Central memory CD4-positive, alpha-beta T cell (primary cell): Measurements from ENCODE around the gene UROD.
"Not testable (repeated sequence)": the region's sequence is repeated elsewhere in the genome, so short reads cannot be mapped to it uniquely, and the experiment has no call there.

Source experiments
- DNase-seq: peaks from one replicate; pipeline ENCODE4 v3.0.0; 2022
- total RNA-seq, 3 experiments: gene quantifications; one replicate each; lab custom pipeline; 2026; lab: John Stamatoyannopoulos, UW

Gene UROD
- total RNA-seq = 27.8 to 51.9 (median 37.3) reads per million in 3 experiments

- DNase-seq = peak; percentile 89
Observed at GRCh38 chr1:45011837-45012638, at the start of gene UROD. TSS of gene UROD (plus strand) at chr1:45012254. CDS start at chr1:45012266, 12 bp downstream.

DNA sequence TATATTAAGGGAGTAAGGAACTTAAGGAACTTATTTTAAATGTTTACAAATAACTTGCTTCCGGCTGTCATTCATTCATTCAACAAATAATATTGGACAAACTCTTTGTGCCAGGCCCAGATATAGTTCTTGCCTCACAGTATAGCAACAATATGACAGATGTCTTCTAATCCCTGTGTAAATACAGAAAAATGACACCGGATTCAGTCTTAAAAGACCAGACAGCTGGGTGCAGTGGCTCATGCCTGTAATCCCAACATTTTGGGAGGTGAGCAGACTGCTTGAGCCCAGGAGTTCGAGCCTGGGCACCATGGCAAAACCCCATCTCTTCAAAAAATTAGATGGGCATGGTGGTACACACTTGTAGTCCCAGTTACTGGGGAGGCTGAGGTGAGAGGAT is 49.3 kb upstream of the UROD start:
- no peak for DNase-seq

- no peak for DNase-seq
Observed at GRCh38 chr1:44964396-44964795, 47.7 kb upstream of the UROD start.

DNA sequence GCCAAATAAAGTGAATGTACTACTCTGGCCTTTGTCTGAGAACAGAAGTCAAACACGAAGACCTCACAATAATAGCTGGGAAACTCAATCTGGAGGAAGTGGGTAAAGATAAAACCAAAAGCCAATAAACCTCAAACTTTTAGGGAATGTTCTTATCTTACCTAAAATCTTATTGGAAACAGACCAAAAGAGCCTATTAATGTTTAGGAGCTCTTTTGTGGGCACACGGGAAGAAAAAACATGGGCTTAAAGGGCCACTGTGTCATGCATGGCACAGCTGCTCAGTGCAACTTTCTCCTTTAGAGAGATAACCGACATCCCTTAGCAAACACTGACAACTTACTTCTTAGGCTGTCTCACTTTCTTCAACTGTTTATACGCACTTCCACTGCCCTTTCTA is 41.7 kb upstream of the UROD start:
- DNase-seq = no peak

GRCh38 chr1:44973645-44974044 is 38.4 kb upstream of the UROD start:
- DNase-seq = no peak

- DNase-seq = no peak
Observed at GRCh38 chr1:44976252-44976651, 35.8 kb upstream of the UROD start.

DNA sequence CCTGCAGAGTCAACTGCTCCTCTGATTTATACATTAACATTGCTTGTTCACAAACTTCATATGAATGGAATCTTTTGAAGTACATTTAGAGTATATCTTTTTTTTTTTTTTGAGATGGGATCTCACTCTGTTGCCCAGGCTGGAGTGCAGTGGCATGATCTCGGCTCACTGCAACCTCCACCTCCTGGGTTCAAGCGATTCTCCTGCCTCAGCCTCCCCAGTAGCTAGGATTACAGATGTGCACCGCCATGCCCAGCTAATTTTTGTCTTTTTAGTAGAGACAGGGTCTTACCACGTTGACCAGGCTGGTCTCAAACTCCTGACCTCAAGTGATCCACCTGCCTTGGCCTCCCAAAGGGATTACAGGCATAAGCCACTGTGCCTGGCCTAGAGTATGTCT is 34.7 kb upstream of the UROD start:
- not testable (repeated sequence) for DNase-seq

DNA sequence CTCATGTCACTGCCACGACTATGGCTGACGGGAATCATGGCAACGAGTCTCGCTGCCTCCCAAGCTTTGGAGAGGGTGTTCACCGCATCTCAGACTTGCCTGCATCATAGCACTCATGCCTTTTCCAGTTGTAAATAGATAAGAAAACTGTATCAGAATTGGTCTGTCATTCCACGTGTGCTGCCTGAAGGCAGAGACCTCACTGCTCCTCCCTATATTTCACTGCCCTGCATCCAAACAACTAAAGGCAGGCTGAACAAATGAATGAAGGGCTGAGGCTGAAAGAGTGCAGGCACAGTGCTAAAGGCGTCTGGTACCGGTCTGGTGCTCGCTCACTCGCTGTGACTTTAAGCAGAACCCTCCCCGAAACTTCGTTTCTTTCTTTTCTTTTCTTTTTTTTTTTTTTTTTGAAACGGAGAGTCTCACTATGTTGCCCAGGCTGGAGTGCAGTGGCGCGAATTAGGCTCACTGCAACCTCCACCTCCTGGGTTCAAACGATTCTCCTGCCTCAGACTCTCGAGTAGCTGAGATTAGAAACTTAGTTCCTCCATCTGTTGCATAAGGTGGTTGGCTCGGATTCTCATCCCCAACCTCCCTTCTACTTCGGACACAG is 26.2 kb upstream of the UROD start:
- no peak for DNase-seq

- DNase-seq = no peak
Observed at GRCh38 chr1:44988531-44989156, 23.4 kb upstream of the UROD start.

GRCh38 chr1:44994309-44994898 is 17.6 kb upstream of the UROD start:
- DNase-seq = no peak

DNA sequence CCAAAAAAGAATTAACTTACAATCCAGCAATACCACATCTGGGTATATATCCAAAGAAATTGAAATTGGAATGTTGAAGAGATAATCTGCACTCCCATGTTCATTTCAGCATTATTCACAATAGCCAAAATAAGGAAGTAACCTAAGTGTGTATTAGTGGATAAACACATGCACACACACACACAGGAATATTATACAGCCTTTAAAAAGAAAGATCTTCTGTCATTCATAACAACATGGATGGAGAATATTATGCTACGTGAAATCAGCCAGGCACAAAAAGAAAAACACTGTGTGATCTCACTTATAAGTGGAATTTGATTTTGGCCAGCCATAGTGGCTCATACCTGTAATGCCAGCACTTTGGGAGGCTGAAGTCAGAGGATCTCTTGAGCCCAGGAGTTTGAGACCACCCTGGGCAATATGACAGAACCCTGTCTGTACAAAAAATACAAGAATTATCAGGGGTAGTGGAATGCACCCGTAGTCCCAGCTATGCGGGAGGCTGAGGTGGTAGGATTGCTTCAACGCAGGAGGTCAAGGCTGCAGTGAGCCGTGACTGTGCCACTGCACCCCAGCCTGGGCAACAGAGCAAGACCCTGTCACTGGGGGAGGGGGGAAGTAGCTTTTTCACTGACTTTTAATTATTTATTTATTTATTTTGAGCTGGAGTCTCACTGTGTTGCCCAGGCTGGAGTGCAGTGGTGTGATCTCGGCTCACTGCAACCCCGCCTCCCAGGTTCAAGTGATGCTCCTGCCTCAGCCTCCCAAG is 16.4 kb upstream of the UROD start:
- DNase-seq = no peak

GRCh38 chr1:44999232-44999631 is 12.8 kb upstream of the UROD start:
- DNase-seq = no peak

- DNase-seq = no peak
Observed at GRCh38 chr1:45001011-45001481, 11.0 kb upstream of the UROD start.

DNA sequence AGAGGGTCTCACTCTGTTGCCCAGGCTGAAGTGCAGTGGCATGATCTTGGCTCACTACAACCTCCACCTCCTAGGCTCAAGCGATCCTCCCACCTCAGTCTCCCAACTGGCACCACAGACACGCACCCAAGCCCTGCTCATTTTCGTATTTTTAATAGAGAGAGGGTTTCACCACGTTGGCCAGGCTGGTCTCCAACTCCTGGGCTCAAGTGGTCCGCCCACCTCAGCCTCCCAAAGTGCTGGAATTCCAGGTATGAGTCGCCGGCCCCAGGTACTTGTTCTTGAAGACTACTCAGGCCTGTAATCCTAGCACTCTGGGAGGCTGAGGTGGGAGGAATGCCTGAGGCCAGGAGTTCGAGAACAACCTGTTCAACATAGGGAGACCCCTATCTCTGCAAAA is 10.5 kb upstream of the UROD start:
- DNase-seq = not testable (repeated sequence)

DNA sequence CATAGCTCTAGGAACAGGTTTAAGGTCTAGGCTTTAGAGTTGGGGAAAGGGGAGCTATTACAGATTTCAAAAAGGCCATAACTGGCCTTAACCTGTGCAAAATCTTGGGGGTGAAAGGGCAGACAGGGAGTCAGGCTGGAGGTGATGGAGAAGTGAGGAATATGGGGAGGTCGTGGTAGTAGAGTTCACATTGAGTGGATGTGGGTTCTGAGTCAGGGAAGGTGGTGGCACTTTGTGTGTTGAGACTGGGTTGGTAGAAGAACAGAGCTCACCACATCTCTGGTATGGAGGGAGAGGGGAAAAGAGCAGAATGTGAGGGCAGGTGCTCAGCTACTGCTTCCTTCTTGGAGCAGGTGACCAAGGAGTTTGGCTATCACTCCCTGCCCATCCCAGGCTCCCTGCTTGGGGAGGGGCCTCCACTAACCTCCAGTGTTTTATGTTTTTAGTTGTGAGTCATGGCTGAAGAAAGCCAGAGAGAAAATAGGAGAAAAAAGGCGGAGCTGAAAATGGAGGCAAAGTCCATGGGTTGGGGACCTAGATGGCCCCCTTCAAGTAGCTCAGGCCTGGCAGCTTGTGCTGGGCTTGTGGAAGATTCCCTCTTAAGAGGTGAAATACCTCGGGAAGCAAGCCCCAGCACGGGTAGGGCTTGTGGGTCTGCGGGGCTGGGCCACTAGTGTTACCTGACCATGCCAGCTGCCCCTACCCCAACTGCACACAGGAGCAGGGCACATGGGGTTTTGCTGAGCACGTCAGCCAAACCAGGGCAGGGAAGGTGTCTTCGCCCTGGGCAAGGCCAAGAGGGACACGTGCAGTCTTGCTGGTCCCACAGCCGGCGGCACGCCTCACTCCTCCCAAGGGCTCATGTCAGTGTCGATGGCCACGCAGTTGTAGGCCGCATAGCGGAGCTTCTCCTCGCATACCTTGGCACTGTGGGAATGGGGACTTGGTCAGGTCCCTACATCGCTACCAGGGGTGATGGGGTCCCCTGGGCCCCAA is 9.1 kb upstream of the UROD start:
- no peak for DNase-seq

- DNase-seq = no peak
Observed at GRCh38 chr1:45003741-45004140, 8.3 kb upstream of the UROD start.

DNA sequence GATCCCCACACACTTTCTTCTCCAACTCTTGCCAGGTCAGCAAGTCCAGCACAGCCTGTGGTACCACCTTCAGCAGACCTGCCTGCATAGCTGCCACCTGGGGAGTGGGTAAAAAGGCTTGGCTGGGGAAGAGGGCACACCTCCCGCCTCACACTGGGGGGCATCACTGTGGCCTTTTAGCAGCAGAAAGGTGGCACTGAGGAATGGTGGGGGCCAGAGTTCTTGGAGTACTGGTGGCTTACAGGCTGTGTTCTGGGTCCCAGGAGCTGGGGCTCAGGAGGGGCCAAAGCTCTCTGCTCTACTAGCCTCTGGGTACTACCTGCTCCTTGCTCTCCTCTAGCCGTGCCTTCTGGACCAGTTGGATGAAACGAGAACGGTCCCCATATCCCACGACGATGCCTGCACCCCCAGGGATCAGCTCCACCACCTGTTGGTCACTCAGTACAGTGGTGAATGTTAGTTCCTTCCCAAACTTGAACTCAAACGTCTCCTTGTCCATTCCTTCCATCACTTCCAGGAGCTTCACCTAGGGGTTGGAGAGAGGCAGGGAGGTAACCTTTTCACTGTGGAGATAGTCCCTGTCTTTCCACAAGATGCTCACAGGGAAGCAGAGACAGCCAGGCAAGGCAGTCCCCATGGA is 7.7 kb upstream of the UROD start:
- DNase-seq = no peak

DNA sequence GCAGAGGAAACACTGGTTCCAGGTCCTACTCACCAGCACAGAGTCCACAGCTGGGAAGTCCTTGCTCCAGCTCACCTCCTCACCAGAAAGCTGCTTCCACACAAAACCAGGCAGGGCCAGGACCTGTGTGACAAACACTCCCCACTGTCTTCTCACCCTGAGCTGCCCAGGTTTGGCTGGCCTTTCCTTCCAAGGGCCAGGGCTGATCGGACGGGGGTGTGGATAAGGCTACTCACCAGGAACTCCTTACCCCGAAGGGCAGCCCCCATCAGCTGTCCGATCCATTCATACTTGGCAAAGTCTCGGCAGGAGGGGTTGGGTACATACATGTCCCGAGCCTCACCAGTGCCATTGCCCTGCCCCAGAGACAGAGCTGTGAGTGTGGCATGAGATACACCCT is 6.3 kb upstream of the UROD start:
- no peak for DNase-seq

GRCh38 chr1:45007311-45007710 is 4.7 kb upstream of the UROD start:
- no peak for DNase-seq

DNA sequence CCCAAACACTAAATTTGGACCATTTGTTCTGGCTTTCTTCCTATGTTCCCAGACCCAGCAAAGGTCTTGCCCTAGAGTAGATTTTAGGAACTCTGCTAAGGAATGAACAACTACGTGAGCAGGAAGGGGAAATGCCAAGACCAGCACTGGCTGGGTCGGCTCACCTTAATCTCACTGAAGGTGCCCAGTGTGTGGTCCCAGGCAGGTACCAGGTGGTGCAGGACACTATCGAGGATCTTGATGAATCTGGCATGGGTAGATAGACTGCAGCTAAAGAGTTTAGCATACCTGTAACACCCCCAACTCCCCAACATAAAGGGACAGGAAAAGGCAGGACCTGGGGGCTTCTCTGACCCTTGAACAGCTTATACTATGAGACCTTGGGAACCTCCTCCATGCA is 4.0 kb upstream of the UROD start:
- no peak for DNase-seq

DNA sequence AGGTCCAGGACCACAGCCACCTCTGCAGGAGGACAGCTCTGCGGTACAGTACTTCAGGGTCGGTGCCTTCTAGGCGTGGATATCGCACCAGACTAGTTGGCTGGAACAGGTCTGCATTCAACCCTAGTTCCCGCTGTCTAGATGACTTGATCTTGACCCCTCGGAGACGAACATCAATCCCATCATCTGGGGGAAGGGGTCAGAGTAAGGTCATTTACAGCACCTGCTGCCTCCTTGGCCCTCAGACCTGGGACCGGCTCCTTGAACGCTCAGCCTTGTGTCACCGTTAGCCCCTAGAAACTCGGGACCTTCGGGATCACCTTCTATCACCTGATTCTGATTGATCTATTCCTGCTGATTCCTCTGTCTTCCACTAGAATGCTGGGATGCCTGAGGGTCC is 3.5 kb upstream of the UROD start:
- DNase-seq = no peak
